HepG2 (cell line): ENCODE data around the gene BHMT. TPM values are rescaled to one million over a fixed set of nuclear protein-coding genes. Genes with fewer than 3 reads are reported as not detected.

ENCODE experiments used
- ATAC-seq: fragments of 200-7000 bp; cut with Tn5 transposase; 3 replicates; pipeline ENCODE4 v1.9.1; 2020; ENCODE audit warnings: mild to moderate bottlenecking, moderate library complexity
- BruUV-seq: library from RNA; stranded (reverse); fragments of 400-500 nt; replicated peaks from 2 replicates; lab custom pipeline; 2021; lab: Mats Ljungman, UMichigan
- CTCF ChIA-PET: fragments of 300-600 bp; formaldehyde crosslinking; extraction: SDS; loops from one replicate; lab custom pipeline; 2021; ENCODE audit warnings: low total read pairs, inconsistent platforms, low intra/inter-chr PET ratio; lab: Yijun Ruan, JAX
- POLR2A ChIA-PET: fragments of 350-600 bp; sonication (Branson Sonifier 250); formaldehyde crosslinking; loops from one replicate; lab custom pipeline; 2020; ENCODE audit warnings: antibody characterized with exemption, inconsistent platforms; lab: Yijun Ruan, JAX
- DNase-seq: peaks from one replicate; pipeline ENCODE4 v3.0.0-alpha.2; 2015; ENCODE audit warnings: low spot score
- FAIRE-seq: peaks from 3 replicates; lab custom pipeline; 2011; peaks lifted over from hg19 to GRCh38; lab: Jason Lieb, UNC
- H2AFZ ChIP-seq: one replicate; pipeline ENCODE4 v1.6.1; 2011; ENCODE audit warnings: low read length, inconsistent platforms
- H3K27ac ChIP-seq: fragments of 300-600 bp; 3 replicates; pipeline ENCODE4 v1.8.0; 2011; ENCODE audit warnings: mixed run types, mild to moderate bottlenecking, mixed read lengths, low read length, inconsistent platforms; ENCODE audit not compliant: insufficient read depth; ENCODE audit errors: extremely low read length
- H3K27me3 ChIP-seq, 2 experiments: fragments of 200-600 bp in 1 of 2; 2 replicates in 1 of 2; 3 replicates in 1 of 2; pipeline versions ENCODE4 v1.6.0 to v1.8.0; 2011; ENCODE audit warnings: low read length in 2 of 2, mild to moderate bottlenecking in 2 of 2, moderate library complexity in 2 of 2, inconsistent platforms in 1 of 2; ENCODE audit not compliant: insufficient read depth in 2 of 2, control insufficient read depth in 1 of 2
- H3K36me3 ChIP-seq, 2 experiments: fragments of 200-600 bp in 1 of 2; replicated peaks in 1 of 2; 2 replicates in 1 of 2; 3 replicates in 1 of 2; pipeline versions ENCODE4 v1.5.1 to v1.8.0; 2011; ENCODE audit warnings: low read length in 2 of 2, inconsistent platforms in 1 of 2; ENCODE audit not compliant: insufficient read depth in 2 of 2, control insufficient read depth in 1 of 2
- H3K4me1 ChIP-seq: 2 replicates; pipeline ENCODE4 v1.5.1; 2012; ENCODE audit warnings: low read length, inconsistent platforms; ENCODE audit not compliant: insufficient read depth
- H3K4me2 ChIP-seq: 2 replicates; pipeline ENCODE4 v1.6.0; 2011; ENCODE audit warnings: low read depth, low read length, inconsistent platforms
- H3K4me3 ChIP-seq, 3 experiments: fragments of 200-600 bp in 1 of 3; sonication (generic), shearing (Covaris generic) in 1 of 3; replicated peaks in 1 of 3; 2 replicates each; pipeline ENCODE4 v1.5.1; 2011 to 2016; ENCODE audit warnings: low read length in 3 of 3, inconsistent platforms in 2 of 3, low read depth in 2 of 3, mild to moderate bottlenecking in 2 of 3, control low read depth in 1 of 3, mixed read lengths in 1 of 3; ENCODE audit not compliant: insufficient read depth in 1 of 3
- H3K79me2 ChIP-seq: one replicate; pipeline ENCODE4 v1.6.1; 2011; ENCODE audit warnings: low read length, inconsistent platforms; ENCODE audit not compliant: insufficient read depth
- H3K9ac ChIP-seq: 2 replicates; pipeline ENCODE4 v1.6.0; 2011; ENCODE audit warnings: mild to moderate bottlenecking, low read depth, low read length, inconsistent platforms; ENCODE audit not compliant: insufficient read depth
- H3K9me3 ChIP-seq: 2 replicates; pipeline ENCODE4 v1.5.1; 2012; ENCODE audit warnings: mild to moderate bottlenecking, low read length
- H4K20me1 ChIP-seq: 2 replicates; pipeline ENCODE4 v1.6.0; 2011; ENCODE audit warnings: inconsistent platforms, mild to moderate bottlenecking, low read length, moderate library complexity; ENCODE audit not compliant: insufficient read depth
- GATAD1 ChIP-seq: IDR thresholded peaks from 2 replicates; pipeline ENCODE4 v1.6.1; 2016; ENCODE audit warnings: missing genetic modification reagents, missing compliant biosample characterization
- KLF15 ChIP-seq: sonication (generic); formaldehyde crosslinking; IDR thresholded peaks from 2 replicates; pipeline ENCODE4 v1.8.1; 2023; ENCODE audit warnings: borderline replicate concordance, mild to moderate bottlenecking, inconsistent platforms, missing genetic modification reagents, mixed read lengths
- MAZ ChIP-seq, 2 experiments: sonication (generic) in 1 of 2; formaldehyde crosslinking in 1 of 2; IDR thresholded peaks; 2 replicates each; pipeline versions ENCODE4 v1.5.0 to v1.6.1; 2012 to 2020; ENCODE audit warnings: low read depth in 2 of 2, mild to moderate bottlenecking in 2 of 2, borderline replicate concordance in 1 of 2, improper control_type of control experiment in 1 of 2, low read length in 1 of 2, missing genetic modification reagents in 1 of 2, moderate library complexity in 1 of 2
- RBAK ChIP-seq: sonication (generic); formaldehyde crosslinking; IDR thresholded peaks from 2 replicates; pipeline ENCODE4 v1.5.1; 2020; ENCODE audit warnings: mild to moderate bottlenecking, missing genetic modification reagents
- SETDB1 ChIP-seq: sonication (generic); formaldehyde crosslinking; IDR thresholded peaks from 2 replicates; pipeline ENCODE4 v1.5.1; 2020; ENCODE audit warnings: missing genetic modification reagents, mild to moderate bottlenecking, borderline replicate concordance
- SMARCE1 ChIP-seq: fragments of 450-650 bp; IDR thresholded peaks from 2 replicates; pipeline ENCODE4 v1.6.1; 2017; ENCODE audit warnings: borderline replicate concordance
- SRF ChIP-seq: IDR thresholded peaks from 2 replicates; pipeline ENCODE4 v1.6.1; 2011; ENCODE audit warnings: mild to moderate bottlenecking, low read depth, low read length, moderate library complexity
- ZC3H13 ChIP-seq: sonication (generic); formaldehyde crosslinking; IDR thresholded peaks from 2 replicates; pipeline ENCODE4 v1.8.1; 2023; ENCODE audit warnings: mild to moderate bottlenecking, missing genetic modification reagents, moderate library complexity
- ZNF121 ChIP-seq: sonication (generic); formaldehyde crosslinking; IDR thresholded peaks from 2 replicates; pipeline ENCODE4 v1.5.0; 2020; ENCODE audit warnings: mild to moderate bottlenecking, missing genetic modification reagents
- ZNF136 ChIP-seq: sonication (generic); formaldehyde crosslinking; IDR thresholded peaks from 2 replicates; pipeline ENCODE4 v1.8.1; 2022; ENCODE audit warnings: low read depth, mild to moderate bottlenecking, moderate library complexity, missing genetic modification reagents
- ZNF180 ChIP-seq: sonication (generic); formaldehyde crosslinking; IDR thresholded peaks from 2 replicates; pipeline ENCODE4 v1.4.0; 2020; ENCODE audit warnings: low read depth, missing genetic modification reagents, borderline replicate concordance
- ZNF432 ChIP-seq: sonication (generic); formaldehyde crosslinking; IDR thresholded peaks from 2 replicates; pipeline ENCODE4 v1.5.0; 2020; ENCODE audit warnings: missing genetic modification reagents, mild to moderate bottlenecking, borderline replicate concordance
- ZNF549 ChIP-seq: sonication (generic); formaldehyde crosslinking; IDR thresholded peaks from 2 replicates; pipeline ENCODE4 v1.5.0; 2020; ENCODE audit warnings: missing genetic modification reagents
- ZNF775 ChIP-seq: sonication (generic); formaldehyde crosslinking; IDR thresholded peaks from 2 replicates; pipeline ENCODE4 v1.4.0; 2020; ENCODE audit warnings: missing genetic modification reagents, mild to moderate bottlenecking, moderate library complexity, borderline replicate concordance
- ZSCAN9 ChIP-seq: IDR thresholded peaks from 2 replicates; pipeline ENCODE4 v1.6.1; 2016; ENCODE audit warnings: borderline replicate concordance
- WGBS: methylation state at CpG from one replicate; pipeline ENCODE4 v1.1.6; 2017; ENCODE audit warnings: low lambda C conversion rate; 5-methylcytosine and 5-hydroxymethylcytosine counted together
- in situ Hi-C: cut with HindIII; loops from 2 replicates; pipeline ENCODE4 v1.10.0; 2017; ENCODE audit warnings: low pct_unique_long_range_greater_than_20kb; ENCODE audit not compliant: extremely low pct_ligation_motif_present
- intact Hi-C: fragments of 100-400 bp; cut with micrococcal nuclease; formaldehyde crosslinking; loops from one replicate; pipeline ENCODE4 v1.10.0; 2022; ENCODE audit not compliant: unreplicated experiment
- polyA plus RNA-seq, 8 experiments: library from polyadenylated mRNA; depleted of rRNA in 3 of 8; stranded (reverse) in 7 of 8; unstranded in 1 of 8; fragments of >200 nt; fragmentation: Illumina TruSeq in 4 of 8; extraction: Trizol in 4 of 8; gene quantifications; 2 replicates each; pipeline versions ENCODE4 v1.2.1 to v1.2.3, GENCODE V29; 2011 to 2016; ENCODE audit warnings: low read depth in 4 of 8, missing spikeins in 1 of 8, mixed read lengths in 1 of 8; ENCODE audit not compliant: insufficient read depth in 1 of 8
- total RNA-seq, 5 experiments: library from RNA; depleted of rRNA; stranded (reverse); fragments of >200 nt; fragmentation: Illumina TruSeq; extraction: Trizol; gene quantifications; 2 replicates each; pipeline ENCODE4 v1.2.3, GENCODE V29; 2016; ENCODE audit warnings: low read depth in 1 of 5
- TF ChIP-seq, protein P1 (sequence below): sonication (generic); formaldehyde crosslinking; IDR thresholded peaks from 2 replicates; pipeline ENCODE4 v1.8.1; 2023; ENCODE audit warnings: mild to moderate bottlenecking, missing genetic modification reagents, borderline replicate concordance
- TF ChIP-seq, protein P2 (sequence below): sonication (generic); formaldehyde crosslinking; IDR thresholded peaks from 2 replicates; pipeline ENCODE4 v1.8.0; 2022; ENCODE audit warnings: low read depth, missing genetic modification reagents

Gene BHMT
- total and polyA plus RNA-seq, 2 of the 13 experiments (the other 11 are each of a cell fraction or from before 2014, with no cell fraction given): 0.40 to 6.4 TPM

DNA sequence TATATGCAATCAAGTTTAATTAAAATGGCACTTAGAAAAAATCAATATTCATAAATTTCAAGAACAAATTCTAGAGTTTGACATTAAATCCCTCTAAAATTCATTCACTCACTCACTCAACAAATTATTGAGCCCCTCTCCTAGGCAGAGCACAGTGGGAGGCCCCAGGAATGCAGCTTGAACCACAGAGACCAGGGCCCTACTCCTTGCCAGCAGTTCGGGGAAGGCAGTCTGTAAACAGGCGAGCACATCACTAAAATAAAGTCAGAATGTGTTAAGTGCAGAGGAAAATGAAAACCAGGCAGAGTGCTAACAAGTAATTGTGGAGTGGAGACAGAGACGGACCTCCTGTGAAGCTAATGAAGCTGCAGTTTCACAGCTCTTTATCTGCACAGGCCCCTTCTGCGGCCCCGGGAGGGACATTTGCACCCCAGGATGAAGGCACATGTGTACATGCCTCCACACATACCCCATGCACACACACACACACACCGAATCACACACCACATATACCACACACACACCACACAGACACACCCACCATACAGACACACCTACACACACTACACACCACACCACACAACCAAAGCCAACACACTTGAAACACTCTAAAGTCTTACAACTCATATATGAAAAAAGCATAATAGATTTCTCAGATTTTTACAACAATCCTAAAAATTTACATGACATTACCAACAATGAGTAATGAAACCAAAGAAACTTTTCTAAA is 40.5 kb downstream of the BHMT start:
- DNase-seq (no peak), FAIRE-seq (no peak), ATAC-seq (no peak; the same call in 2 of the 3 replicates)
- H3K4me1 ChIP-seq: peaks cover 12% of the 10 kb centered on the region; the same call in 1 of the 2 replicates
- intact Hi-C loops (no loop called here), in situ Hi-C loops (no loop called here)
- no peaks in the 10 kb centered on the region; a peak in 1 of 5 replicates for H3K27me3 ChIP-seq
- no peaks in the 10 kb centered on the region for H4K20me1 ChIP-seq
- no peaks in the 10 kb centered on the region for H3K9me3 ChIP-seq
- no peak overlapping the region for H3K4me3 ChIP-seq
- no peak overlapping the region for H3K27ac ChIP-seq
- BruUV-seq: no TSS peak
- POLR2A ChIA-PET: no interaction called here
- no peaks in the 10 kb centered on the region for H3K79me2 ChIP-seq
- no peak overlapping the region for H2AFZ ChIP-seq
- 40% methylated on average over 6 of the region's 6 CpGs for WGBS
- H3K4me2 ChIP-seq: no peak overlapping the region
- no peaks in the 10 kb centered on the region for H3K36me3 ChIP-seq
- no peak overlapping the region for H3K9ac ChIP-seq
- no peak for TF ChIP-seq ZNF121 (CRISPR knock-in tag)
- TF ChIP-seq, all 625 proteins: peak for 0
- CTCF ChIA-PET: no interaction called here

DNA sequence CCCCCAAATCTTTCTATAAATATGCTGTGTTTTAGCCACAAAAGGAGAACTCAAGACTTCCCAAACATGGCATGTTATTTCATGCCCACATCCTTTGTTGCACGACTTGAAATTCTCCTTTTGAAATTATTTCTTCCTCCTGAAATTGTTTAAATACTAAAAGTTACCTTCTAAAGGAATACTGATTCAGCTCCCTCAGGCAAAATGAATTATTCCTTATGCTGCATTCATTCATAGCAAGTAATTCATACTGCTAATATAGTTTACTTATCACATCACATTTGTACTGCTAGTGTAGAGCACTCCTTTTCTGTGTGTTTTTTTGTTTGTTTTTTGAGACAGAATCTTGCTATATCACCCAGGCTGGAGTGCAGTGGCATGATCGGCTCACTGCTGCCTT is 45.7 kb downstream of the BHMT start:
- peaks cover 8% of the 10 kb centered on the region; the same call in 1 of the 2 replicates for H3K4me1 ChIP-seq
- BruUV-seq: no TSS peak
- no peak overlapping the region for H3K4me2 ChIP-seq
- H3K36me3 ChIP-seq: no peaks in the 10 kb centered on the region
- H2AFZ ChIP-seq: no peak overlapping the region
- H3K9ac ChIP-seq: no peak overlapping the region
- no peak overlapping the region for H3K27ac ChIP-seq
- intact Hi-C loops (no loop called here), in situ Hi-C loops (no loop called here)
- no peak overlapping the region for H3K4me3 ChIP-seq
- H4K20me1 ChIP-seq: no peaks in the 10 kb centered on the region
- no peak for FAIRE-seq
- no peaks in the 10 kb centered on the region for H3K9me3 ChIP-seq
- 19% methylated on average over 2 of the region's 2 CpGs for WGBS
- no peaks in the 10 kb centered on the region for H3K27me3 ChIP-seq
- CTCF ChIA-PET: no interaction called here
- POLR2A ChIA-PET: no interaction called here
- no peak for ATAC-seq
- DNase-seq: no peak
- TF ChIP-seq ZSCAN9 (CRISPR knock-in tag): no peak
- TF ChIP-seq KLF15 (CRISPR knock-in tag): no peak
- no peak for TF ChIP-seq MAZ (IDR thresholded peaks at IDR 0.05; ENCODE audit: borderline replicate concordance, low read depth, low read length)
- TF ChIP-seq MAZ (CRISPR knock-in tag; IDR thresholded peaks at IDR 0.05; ENCODE audit: low read depth): no peak
- TF ChIP-seq ZNF180 (CRISPR knock-in tag): no peak
- no peak for TF ChIP-seq ZNF549 (CRISPR knock-in tag)
- TF ChIP-seq, protein P1, sequence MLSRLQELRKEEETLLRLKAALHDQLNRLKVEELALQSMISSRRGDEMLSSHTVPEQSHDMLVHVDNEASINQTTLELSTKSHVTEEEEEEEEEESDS: no peak
- TF ChIP-seq ZC3H13 (CRISPR knock-in tag): no peak
- no peak for TF ChIP-seq SETDB1 (CRISPR knock-in tag)
- TF ChIP-seq SRF: no peak
- no peak for TF ChIP-seq ZNF136 (CRISPR knock-in tag)
- no peak for TF ChIP-seq ZNF775 (CRISPR knock-in tag)
- TF ChIP-seq, protein P2, sequence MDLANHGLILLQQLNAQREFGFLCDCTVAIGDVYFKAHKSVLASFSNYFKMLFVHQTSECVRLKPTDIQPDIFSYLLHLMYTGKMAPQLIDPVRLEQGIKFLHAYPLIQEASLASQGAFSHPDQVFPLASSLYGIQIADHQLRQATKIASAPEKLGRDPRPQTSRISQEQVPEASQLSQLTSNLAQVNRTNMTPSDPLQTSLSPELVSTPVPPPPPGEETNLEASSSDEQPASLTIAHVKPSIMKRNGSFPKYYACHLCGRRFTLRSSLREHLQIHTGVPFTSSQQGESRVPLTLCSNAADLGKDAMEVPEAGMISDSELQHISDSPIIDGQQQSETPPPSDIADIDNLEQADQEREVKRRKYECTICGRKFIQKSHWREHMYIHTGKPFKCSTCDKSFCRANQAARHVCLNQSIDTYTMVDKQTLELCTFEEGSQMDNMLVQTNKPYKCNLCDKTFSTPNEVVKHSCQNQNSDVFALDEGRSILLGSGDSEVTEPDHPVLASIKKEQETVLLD (CRISPR knock-in tag): no peak
- no peak for TF ChIP-seq RBAK (CRISPR knock-in tag)
- no peak for TF ChIP-seq SMARCE1
- TF ChIP-seq GATAD1 (CRISPR knock-in tag): no peak
- no peak for TF ChIP-seq ZNF432 (CRISPR knock-in tag)
- H3K79me2 ChIP-seq: no peaks in the 10 kb centered on the region
